ENCODE results near the gene DSCAML1. TPM values are rescaled to one million over a fixed set of nuclear protein-coding genes. Genes with fewer than 3 reads are reported as not detected.

The DSCAML1 gene
- total RNA-seq, 1 donor from 2014 or later: 0.95 TPM

DNA sequence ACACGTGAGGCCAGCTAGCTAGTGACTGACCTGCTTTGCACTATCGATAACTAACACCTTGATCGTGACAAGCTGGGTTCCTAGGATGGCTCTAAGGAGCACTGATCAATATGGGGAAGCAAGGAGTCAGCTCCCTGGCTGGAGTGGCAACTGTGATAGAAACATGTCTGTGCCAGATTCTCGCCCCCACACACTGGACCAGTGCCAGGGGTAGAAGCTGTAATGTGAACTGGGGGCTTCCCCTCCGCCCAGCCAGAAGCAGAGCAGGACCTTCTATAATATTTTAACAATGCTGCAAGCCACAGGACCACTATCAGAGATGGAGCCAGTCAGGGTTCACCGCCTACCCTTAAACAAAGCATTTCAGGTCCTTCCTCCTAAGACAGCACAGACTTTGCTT is 96.5 kb downstream of the DSCAML1 start:
- Histone ChIP-seq H3K27me3 (ENCODE audit: low read depth) (peaks cover 7% of the 10 kb centered on the region), H3K9me3 (no peaks in the 10 kb centered on the region), H3K27ac (no peak overlapping the region), H3K4me1 (no peaks in the 10 kb centered on the region), H3K4me3 (no peak overlapping the region), H3K36me3 (no peaks in the 10 kb centered on the region)
- no peak for DNase-seq
- intact Hi-C loops (cut with DNase I): no loop called here
- ATAC-seq: no peak
- TF ChIP-seq, protein P1, sequence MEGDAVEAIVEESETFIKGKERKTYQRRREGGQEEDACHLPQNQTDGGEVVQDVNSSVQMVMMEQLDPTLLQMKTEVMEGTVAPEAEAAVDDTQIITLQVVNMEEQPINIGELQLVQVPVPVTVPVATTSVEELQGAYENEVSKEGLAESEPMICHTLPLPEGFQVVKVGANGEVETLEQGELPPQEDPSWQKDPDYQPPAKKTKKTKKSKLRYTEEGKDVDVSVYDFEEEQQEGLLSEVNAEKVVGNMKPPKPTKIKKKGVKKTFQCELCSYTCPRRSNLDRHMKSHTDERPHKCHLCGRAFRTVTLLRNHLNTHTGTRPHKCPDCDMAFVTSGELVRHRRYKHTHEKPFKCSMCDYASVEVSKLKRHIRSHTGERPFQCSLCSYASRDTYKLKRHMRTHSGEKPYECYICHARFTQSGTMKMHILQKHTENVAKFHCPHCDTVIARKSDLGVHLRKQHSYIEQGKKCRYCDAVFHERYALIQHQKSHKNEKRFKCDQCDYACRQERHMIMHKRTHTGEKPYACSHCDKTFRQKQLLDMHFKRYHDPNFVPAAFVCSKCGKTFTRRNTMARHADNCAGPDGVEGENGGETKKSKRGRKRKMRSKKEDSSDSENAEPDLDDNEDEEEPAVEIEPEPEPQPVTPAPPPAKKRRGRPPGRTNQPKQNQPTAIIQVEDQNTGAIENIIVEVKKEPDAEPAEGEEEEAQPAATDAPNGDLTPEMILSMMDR (IDR thresholded peaks at IDR 0.05): no peak

DNA sequence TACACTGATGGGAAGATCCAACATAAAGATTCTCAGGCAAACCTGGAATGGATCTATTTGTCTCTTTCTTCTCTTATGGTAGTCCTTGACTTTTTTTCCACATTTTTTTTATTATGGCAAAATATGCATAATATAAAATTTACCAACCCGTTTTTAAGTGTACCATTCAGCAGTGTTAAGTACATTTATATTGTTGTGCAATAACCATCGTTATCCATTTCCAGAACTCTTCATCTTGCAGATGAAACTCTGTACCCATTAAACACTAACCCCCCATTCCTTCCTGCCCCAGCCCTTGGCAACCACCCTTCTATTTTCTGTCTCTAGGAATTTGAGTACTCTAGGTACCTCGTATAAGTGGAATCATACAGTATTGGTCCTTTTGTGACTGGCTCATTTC is 99.7 kb downstream of the DSCAML1 start:
- Histone ChIP-seq H3K36me3 (no peaks in the 10 kb centered on the region), H3K4me1 (no peaks in the 10 kb centered on the region), H3K27ac (no peak overlapping the region), H3K9me3 (no peaks in the 10 kb centered on the region), H3K4me3 (no peak overlapping the region), H3K27me3 (ENCODE audit: low read depth) (peaks cover 7% of the 10 kb centered on the region)
- TF ChIP-seq, protein P1 (IDR thresholded peaks at IDR 0.05): no peak
- intact Hi-C loops (cut with DNase I): no loop called here
- ATAC-seq: no peak
- DNase-seq: no peak

DNA sequence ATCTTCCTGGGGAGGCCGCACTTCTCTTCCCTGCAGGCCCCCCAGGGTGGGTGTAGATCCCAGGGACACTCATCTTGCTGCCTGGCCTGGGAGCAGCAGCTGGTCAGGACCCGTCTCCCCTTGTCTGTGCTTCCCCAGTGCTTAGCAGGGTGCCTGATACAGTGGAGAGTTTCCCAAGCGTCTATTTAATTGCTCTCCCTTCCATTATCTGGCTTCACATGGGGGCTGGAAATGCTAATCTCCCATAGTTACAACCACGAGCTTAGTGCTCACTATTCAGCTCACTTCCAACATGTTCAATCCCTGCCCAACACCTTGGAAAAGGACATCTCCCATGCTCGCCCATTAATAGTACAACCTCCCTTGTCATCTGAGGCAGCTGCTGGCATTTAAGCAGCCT is 100.5 kb downstream of the DSCAML1 start:
- no peak overlapping the region for H3K27ac ChIP-seq
- TF ChIP-seq, protein P1 (IDR thresholded peaks at IDR 0.05): no peak
- ATAC-seq (no peak), DNase-seq (no peak)
- intact Hi-C loops (cut with DNase I): no loop called here
- H3K36me3 ChIP-seq: no peaks in the 10 kb centered on the region
- peaks cover 3% of the 10 kb centered on the region for H3K27me3 ChIP-seq (ENCODE audit: low read depth)
- H3K4me3 ChIP-seq: no peak overlapping the region
- no peaks in the 10 kb centered on the region for H3K4me1 ChIP-seq
- no peaks in the 10 kb centered on the region for H3K9me3 ChIP-seq

DNA sequence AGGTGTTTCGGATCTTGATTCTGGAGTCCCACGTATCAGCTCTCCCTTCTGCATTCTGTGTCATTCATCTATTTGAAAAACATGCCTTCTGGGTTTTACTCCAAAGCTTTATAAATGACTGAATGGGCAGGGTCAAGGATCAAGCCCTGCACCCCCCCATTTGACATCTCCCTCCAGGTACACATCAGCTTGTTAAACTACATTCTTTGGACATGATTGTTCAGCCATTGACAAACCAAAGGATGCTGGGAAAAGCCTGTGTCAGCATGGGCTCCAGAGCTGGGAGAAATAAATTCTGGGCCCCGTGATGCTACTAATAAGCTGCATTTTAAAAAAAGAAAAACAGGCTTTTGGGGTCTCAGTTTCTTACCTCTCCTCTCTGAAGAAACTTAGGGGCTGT is 103.7 kb downstream of the DSCAML1 start:
- Histone ChIP-seq H3K4me3 (no peak overlapping the region), H3K36me3 (no peaks in the 10 kb centered on the region), H3K9me3 (no peaks in the 10 kb centered on the region), H3K27ac (no peak overlapping the region), H3K27me3 (ENCODE audit: low read depth) (no peaks in the 10 kb centered on the region), H3K4me1 (no peaks in the 10 kb centered on the region)
- DNase-seq (no peak), ATAC-seq (no peak)
- intact Hi-C loops (cut with DNase I): no loop called here
- TF ChIP-seq, protein P1 (IDR thresholded peaks at IDR 0.05): no peak

DNA sequence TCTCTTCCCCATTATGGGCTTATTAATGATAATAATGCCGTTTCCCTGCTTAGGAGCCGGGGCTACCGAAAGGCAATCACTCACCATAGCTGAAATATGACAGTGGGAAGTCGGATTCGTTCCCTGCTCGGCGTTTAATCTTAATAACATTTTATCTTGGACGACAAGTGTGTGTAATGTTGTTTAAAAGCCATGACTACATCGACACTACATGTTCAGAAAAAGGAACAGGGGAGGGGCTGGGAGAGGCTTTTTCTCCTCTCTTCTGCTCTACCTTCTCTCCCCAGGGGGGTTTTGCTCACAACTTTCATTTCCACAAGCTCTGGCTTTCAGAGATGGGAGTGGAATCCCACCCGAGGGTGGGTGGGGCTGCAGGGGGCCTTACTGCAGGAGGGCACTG is 105.5 kb downstream of the DSCAML1 start:
- Histone ChIP-seq H3K36me3 (no peaks in the 10 kb centered on the region), H3K4me3 (no peak overlapping the region), H3K27me3 (ENCODE audit: low read depth) (no peaks in the 10 kb centered on the region), H3K9me3 (no peaks in the 10 kb centered on the region), H3K4me1 (no peaks in the 10 kb centered on the region), H3K27ac (no peak overlapping the region)
- intact Hi-C loops (cut with DNase I): no loop called here
- ATAC-seq (no peak), DNase-seq (no peak)
- TF ChIP-seq, protein P1 (IDR thresholded peaks at IDR 0.05): no peak

DNA sequence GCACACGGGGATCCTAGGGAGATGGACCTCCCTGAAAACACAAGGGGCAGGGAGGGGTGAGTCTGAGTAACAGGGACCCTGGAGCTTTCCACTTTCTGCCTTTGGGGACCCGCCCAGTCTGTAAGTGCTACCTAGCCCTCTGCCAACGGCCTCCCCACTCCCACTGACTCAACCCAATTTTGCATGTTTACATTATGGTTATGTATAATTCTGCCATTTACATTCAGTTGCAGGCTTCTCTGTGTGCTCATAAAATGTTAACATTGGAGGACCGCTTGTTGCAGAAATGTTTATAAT is 105.8 kb downstream of the DSCAML1 start:
- intact Hi-C loops (cut with DNase I): no loop called here
- Histone ChIP-seq H3K4me1 (no peaks in the 10 kb centered on the region), H3K9me3 (no peaks in the 10 kb centered on the region), H3K27me3 (ENCODE audit: low read depth) (no peaks in the 10 kb centered on the region), H3K27ac (no peak overlapping the region), H3K36me3 (no peaks in the 10 kb centered on the region), H3K4me3 (no peak overlapping the region)
- ATAC-seq (no peak), DNase-seq (no peak)
- TF ChIP-seq, protein P1 (IDR thresholded peaks at IDR 0.05): no peak

Measured in lower lobe of right lung (tissue), 2 donors.